Astrocyte (in vitro differentiated cells and primary cell): ENCODE data around the gene FBXL4.

Experiments
- EZH2 ChIP-seq: IDR thresholded peaks from 2 replicates; pipeline ENCODE4 v1.6.1; 2012; ENCODE audit warnings: mild to moderate bottlenecking, low read length, inconsistent platforms; ENCODE audit not compliant: insufficient read depth
- TF ChIP-seq, protein P1 (sequence below): IDR thresholded peaks from 2 replicates; pipeline ENCODE4 v1.5.1; 2011; ENCODE audit warnings: low read depth, mild to moderate bottlenecking, inconsistent platforms, low read length, moderate library complexity; ENCODE audit not compliant: insufficient read depth

DNA sequence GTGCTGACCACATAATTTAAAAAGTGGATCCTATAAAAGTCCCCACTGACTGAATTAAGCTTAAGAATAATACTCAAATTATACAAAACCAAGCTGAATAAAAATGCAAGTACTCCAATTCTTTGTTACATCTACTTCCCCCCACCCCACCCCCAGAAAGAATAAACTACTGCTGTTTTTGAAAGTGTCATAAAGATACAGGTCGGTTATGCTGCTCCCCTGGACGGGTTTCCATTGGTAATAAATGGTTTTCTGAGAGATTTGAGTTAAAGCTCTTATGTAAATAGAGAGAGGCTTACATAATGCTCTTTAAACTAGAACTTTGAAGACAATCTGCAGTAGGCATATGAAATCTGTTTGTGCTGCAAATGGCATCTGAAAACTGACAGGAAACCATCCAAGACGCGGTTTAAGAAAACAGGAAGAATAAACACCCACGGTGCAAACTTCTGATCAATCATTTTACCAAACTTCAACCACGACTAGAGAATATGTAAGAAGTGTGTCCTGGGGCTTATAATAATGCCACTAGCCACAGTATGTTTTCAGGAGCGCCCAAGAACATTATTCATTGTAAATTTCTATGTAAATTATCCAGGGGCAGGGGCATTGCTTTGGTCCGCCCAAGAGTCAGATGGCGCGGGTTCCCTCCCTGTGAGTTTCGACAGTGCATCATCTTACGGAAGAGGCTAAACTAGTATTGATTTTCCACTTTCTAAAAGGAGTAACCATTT, 124.2 kb downstream of the FBXL4 start:
- TF ChIP-seq, protein P1, sequence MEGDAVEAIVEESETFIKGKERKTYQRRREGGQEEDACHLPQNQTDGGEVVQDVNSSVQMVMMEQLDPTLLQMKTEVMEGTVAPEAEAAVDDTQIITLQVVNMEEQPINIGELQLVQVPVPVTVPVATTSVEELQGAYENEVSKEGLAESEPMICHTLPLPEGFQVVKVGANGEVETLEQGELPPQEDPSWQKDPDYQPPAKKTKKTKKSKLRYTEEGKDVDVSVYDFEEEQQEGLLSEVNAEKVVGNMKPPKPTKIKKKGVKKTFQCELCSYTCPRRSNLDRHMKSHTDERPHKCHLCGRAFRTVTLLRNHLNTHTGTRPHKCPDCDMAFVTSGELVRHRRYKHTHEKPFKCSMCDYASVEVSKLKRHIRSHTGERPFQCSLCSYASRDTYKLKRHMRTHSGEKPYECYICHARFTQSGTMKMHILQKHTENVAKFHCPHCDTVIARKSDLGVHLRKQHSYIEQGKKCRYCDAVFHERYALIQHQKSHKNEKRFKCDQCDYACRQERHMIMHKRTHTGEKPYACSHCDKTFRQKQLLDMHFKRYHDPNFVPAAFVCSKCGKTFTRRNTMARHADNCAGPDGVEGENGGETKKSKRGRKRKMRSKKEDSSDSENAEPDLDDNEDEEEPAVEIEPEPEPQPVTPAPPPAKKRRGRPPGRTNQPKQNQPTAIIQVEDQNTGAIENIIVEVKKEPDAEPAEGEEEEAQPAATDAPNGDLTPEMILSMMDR, result no peak
- no peak for TF ChIP-seq EZH2
